Skeletal muscle tissue (tissue), 4 donors: ENCODE measurements around the gene PRDM5. TPM values are rescaled to one million over a fixed set of nuclear protein-coding genes. Genes with fewer than 3 reads are reported as not detected.

Source experiments
- H3K27ac ChIP-seq: one replicate; pipeline ENCODE4 v1.7.0; 2013; ENCODE audit warnings: mild to moderate bottlenecking, low read depth, low read length, inconsistent platforms
- H3K27me3 ChIP-seq, 3 donors: one replicate each; pipeline ENCODE4 v1.7.0; 2013; ENCODE audit warnings: low read length in 3 of 3; ENCODE audit not compliant: control insufficient read depth in 3 of 3, insufficient read depth in 3 of 3
- H3K36me3 ChIP-seq, 3 donors: one replicate each; pipeline ENCODE4 v1.7.0; 2013; ENCODE audit warnings: low read length in 3 of 3; ENCODE audit not compliant: control insufficient read depth in 3 of 3, insufficient read depth in 3 of 3
- H3K4me1 ChIP-seq, 3 donors: one replicate each; pipeline ENCODE4 v1.7.0; 2013; ENCODE audit warnings: low read length in 3 of 3, mild to moderate bottlenecking in 3 of 3; ENCODE audit not compliant: control insufficient read depth in 3 of 3, insufficient read depth in 3 of 3
- H3K4me3 ChIP-seq, 3 donors: one replicate each; pipeline ENCODE4 v1.7.0; 2013; ENCODE audit warnings: low read length in 3 of 3
- H3K9ac ChIP-seq, 3 donors: one replicate each; pipeline ENCODE4 v1.7.0; 2013; ENCODE audit warnings: low read length in 3 of 3, mild to moderate bottlenecking in 3 of 3, moderate library complexity in 2 of 3, low read depth in 1 of 3
- H3K9me3 ChIP-seq, 3 donors: one replicate each; pipeline ENCODE4 v1.7.0; 2013; ENCODE audit warnings: low read length in 3 of 3; ENCODE audit not compliant: control insufficient read depth in 3 of 3
- total RNA-seq: library from RNA; depleted of rRNA; stranded (reverse); fragments of >200 nt; gene quantifications from one replicate; pipeline ENCODE4 v1.2.3, GENCODE V29; 2014
- donor health status: Osteomylitis.

The PRDM5 gene
- total RNA-seq, 1 donor from 2014 or later: 61.1 TPM

- H3K9ac ChIP-seq: no peak overlapping the region
- H3K27ac ChIP-seq: no peak overlapping the region
- no peaks in the 10 kb centered on the region for H3K36me3 ChIP-seq
- no peaks in the 10 kb centered on the region for H3K9me3 ChIP-seq
- H3K27me3 ChIP-seq: no peaks in the 10 kb centered on the region
- no peak overlapping the region for H3K4me3 ChIP-seq
- H3K4me1 ChIP-seq: no peaks in the 10 kb centered on the region
Observed at GRCh38 chr4:120682981-120683380, 239.5 kb downstream of the PRDM5 start.

- no peaks in the 10 kb centered on the region for H3K9me3 ChIP-seq
- H3K27me3 ChIP-seq: no peaks in the 10 kb centered on the region
- H3K4me1 ChIP-seq: no peaks in the 10 kb centered on the region
- H3K4me3 ChIP-seq: no peak overlapping the region
- H3K27ac ChIP-seq: no peak overlapping the region
- H3K9ac ChIP-seq: no peak overlapping the region
- no peaks in the 10 kb centered on the region for H3K36me3 ChIP-seq
Observed at GRCh38 chr4:120680647-120681228, 241.8 kb downstream of the PRDM5 start.

- Histone ChIP-seq H3K4me3 (no peak overlapping the region), H3K27me3 (no peaks in the 10 kb centered on the region), H3K36me3 (no peaks in the 10 kb centered on the region), H3K9ac (no peak overlapping the region), H3K4me1 (no peaks in the 10 kb centered on the region), H3K27ac (no peak overlapping the region), H3K9me3 (no peaks in the 10 kb centered on the region)
Observed at GRCh38 chr4:120673696-120674095, 248.8 kb downstream of the PRDM5 start.

DNA sequence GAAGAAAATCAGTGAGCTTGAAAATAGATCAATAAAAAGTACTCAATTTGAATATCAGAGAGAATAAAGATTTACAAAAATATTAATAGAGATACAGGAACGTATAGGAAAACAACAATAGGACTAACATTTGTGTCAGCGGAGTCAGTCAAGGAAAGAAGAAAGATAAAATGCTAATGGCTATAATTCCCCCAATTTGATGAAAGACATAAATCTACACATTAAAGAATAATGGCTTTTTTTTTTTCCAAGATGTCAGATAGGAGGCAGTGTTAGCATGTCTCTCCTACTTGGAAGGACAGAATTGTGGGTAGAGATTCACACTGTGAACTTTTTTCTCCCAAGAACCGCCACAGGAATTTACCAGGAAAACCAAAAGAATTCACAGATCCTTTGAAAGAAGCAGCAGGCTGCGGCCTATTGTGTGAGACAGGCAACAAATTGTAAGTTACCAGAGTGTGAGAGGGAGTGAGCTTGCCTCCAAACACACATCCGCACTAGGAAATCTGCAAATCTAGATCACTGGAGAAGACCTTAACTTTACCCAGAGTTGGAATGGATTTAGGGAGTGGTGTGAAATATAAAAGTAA lies 249.9 kb downstream of the PRDM5 start:
- H3K27me3 ChIP-seq: no peaks in the 10 kb centered on the region
- H3K36me3 ChIP-seq: no peaks in the 10 kb centered on the region
- no peak overlapping the region for H3K4me3 ChIP-seq
- H3K27ac ChIP-seq: no peak overlapping the region
- H3K9me3 ChIP-seq: no peaks in the 10 kb centered on the region
- H3K9ac ChIP-seq: no peak overlapping the region
- H3K4me1 ChIP-seq: no peaks in the 10 kb centered on the region

DNA sequence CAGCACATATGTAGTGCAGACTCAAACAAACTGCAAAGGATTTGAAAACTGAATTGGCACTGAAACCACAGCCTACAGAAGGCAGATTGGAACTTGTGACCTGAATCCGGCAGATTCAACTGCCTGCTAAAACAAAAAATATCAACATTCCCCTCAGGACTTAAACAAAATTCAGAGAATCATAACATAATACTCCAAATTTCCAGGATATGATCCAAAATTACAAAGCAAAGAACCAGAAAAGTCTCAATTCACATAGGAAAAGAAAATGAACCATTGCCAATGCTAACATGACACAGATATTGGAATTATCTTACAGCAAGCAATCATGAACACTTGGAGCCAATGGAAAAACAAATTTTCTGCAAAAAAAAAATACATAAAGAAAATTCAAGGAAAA lies 250.4 kb downstream of the PRDM5 start:
- Histone ChIP-seq H3K27me3 (no peaks in the 10 kb centered on the region), H3K9me3 (no peaks in the 10 kb centered on the region), H3K4me1 (no peaks in the 10 kb centered on the region), H3K9ac (no peak overlapping the region), H3K27ac (no peak overlapping the region), H3K4me3 (no peak overlapping the region), H3K36me3 (no peaks in the 10 kb centered on the region)

GRCh38 chr4:120671538-120671937 lies 251.0 kb downstream of the PRDM5 start:
- no peak overlapping the region for H3K27ac ChIP-seq
- H3K36me3 ChIP-seq: no peaks in the 10 kb centered on the region
- H3K27me3 ChIP-seq: no peaks in the 10 kb centered on the region
- H3K9me3 ChIP-seq: no peaks in the 10 kb centered on the region
- H3K4me1 ChIP-seq: no peaks in the 10 kb centered on the region
- no peak overlapping the region for H3K9ac ChIP-seq
- no peak overlapping the region for H3K4me3 ChIP-seq

DNA sequence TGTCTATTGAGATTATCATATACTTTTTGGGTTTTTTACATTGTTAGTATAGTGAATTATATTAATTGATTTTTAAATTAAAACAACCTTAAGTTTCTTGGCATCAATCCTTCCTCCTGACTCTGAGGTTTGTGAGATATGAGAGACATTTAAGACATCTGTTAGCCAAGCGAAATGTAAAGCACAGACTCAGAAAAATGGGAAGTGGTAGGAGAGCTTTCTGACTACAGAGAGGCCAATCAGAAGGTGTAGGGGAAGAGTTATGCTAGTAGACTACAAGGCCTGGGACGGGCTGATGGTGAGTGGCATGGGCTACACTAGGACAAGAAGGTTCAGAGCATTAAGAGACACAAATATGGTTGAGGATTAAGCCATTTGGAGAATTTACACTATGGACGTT lies 255.4 kb downstream of the PRDM5 start:
- Histone ChIP-seq H3K36me3 (no peaks in the 10 kb centered on the region), H3K4me3 (no peak overlapping the region), H3K9ac (no peak overlapping the region), H3K27ac (no peak overlapping the region), H3K27me3 (no peaks in the 10 kb centered on the region), H3K9me3 (no peaks in the 10 kb centered on the region), H3K4me1 (no peaks in the 10 kb centered on the region)

- H3K4me3 ChIP-seq: no peak overlapping the region
Observed at GRCh38 chr4:120664851-120665250, 257.7 kb downstream of the PRDM5 start.

DNA sequence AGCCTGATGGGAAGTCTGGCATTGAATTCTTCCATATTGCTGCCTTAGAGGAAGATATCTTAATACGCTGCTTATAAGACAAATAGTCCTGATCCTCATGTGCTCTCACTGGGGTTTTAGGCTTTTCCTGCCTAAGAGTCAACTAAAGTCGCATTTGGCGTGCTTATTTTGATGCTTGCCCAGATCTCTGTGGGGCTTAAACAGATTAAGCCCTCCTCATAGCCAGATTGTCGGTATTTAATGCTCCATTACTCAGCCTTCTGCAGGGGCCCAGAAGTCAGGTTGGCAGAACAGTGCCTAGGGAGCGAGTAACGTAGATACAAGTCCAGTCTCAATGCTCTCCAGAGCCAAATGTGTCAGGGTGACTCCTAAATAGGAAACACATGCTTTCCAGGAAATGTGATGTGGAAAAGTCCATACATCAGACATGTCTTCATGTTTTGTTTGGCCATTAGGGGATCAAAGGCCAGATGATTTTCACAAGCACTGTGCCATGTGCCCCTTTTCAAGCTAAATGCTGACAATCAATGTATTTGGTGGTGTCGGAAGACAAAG lies 262.8 kb downstream of the PRDM5 start:
- Histone ChIP-seq H3K4me1 (no peaks in the 10 kb centered on the region), H3K27ac (no peak overlapping the region), H3K36me3 (no peaks in the 10 kb centered on the region), H3K9ac (no peak overlapping the region), H3K27me3 (no peaks in the 10 kb centered on the region), H3K4me3 (no peak overlapping the region), H3K9me3 (no peaks in the 10 kb centered on the region)

More at GRCh38 chr4:120664851-120665250, 257.7 kb downstream of the PRDM5 start:
- no peak overlapping the region for H3K9ac ChIP-seq
- H3K27me3 ChIP-seq: no peaks in the 10 kb centered on the region
- no peaks in the 10 kb centered on the region for H3K4me1 ChIP-seq
- no peaks in the 10 kb centered on the region for H3K9me3 ChIP-seq
- no peak overlapping the region for H3K27ac ChIP-seq
- no peaks in the 10 kb centered on the region for H3K36me3 ChIP-seq

GRCh38 chr4:120658772-120659171 lies 263.8 kb downstream of the PRDM5 start:
- Histone ChIP-seq H3K36me3 (no peaks in the 10 kb centered on the region), H3K4me1 (no peaks in the 10 kb centered on the region), H3K27me3 (no peaks in the 10 kb centered on the region), H3K4me3 (no peak overlapping the region), H3K27ac (no peak overlapping the region), H3K9me3 (no peaks in the 10 kb centered on the region), H3K9ac (no peak overlapping the region)
